ENCODE data around the gene ZC3HAV1. TPM values are rescaled to one million over a fixed set of nuclear protein-coding genes. Genes with fewer than 3 reads are reported as not detected.

ZC3HAV1 gene
- total RNA-seq, 4 donors from 2014 or later: 11.7 to 40.6 (median 34.5) TPM

GRCh38 chr7:139068544-139069399 lies 40.7 kb downstream of the ZC3HAV1 start:
- intact Hi-C loops (cut with DNase I; ENCODE audit: low total_unique reads): no loop called here
- H3K36me3 ChIP-seq: peaks cover 0 to 55% (median 28%) of the 10 kb centered on the region in 4 donors
- TF ChIP-seq POLR2A (IDR thresholded peaks at IDR 0.05): no peak
- TF ChIP-seq EP300 (IDR thresholded peaks at IDR 0.05; ENCODE audit: low read depth): no peak

GRCh38 chr7:139066315-139066714 lies 43.2 kb downstream of the ZC3HAV1 start:
- H3K36me3 ChIP-seq: peaks cover 0 to 41% (median 19%) of the 10 kb centered on the region in 4 donors

More at GRCh38 chr7:139068544-139069399, 40.7 kb downstream of the ZC3HAV1 start:
- 80 to 97% methylated on average over 2 to 9 of the region's 9 CpGs for WGBS, 2 donors (ENCODE audit: low coverage in 1 of 2)
- no peak for DNase-seq
- Histone ChIP-seq H3K27ac (no peak overlapping the region), H3K4me3 (no peak overlapping the region), H3K9me3 (no peaks in the 10 kb centered on the region), H3K4me1 (no peaks in the 10 kb centered on the region), H3K27me3 (no peaks in the 10 kb centered on the region)
- in situ Hi-C loops (cut with MboI; ENCODE audit: low pct_ligation_motif_present in 1 of 4, low pct_unique_long_range_greater_than_20kb in 1 of 4, low sequenced_read_pairs in 3 of 4): loop anchor here in 1 of 4 donors (25.0 kb wide), 1 partner anchor 181 kb away; no protein-coding TSS in a partner anchor

GRCh38 chr7:139065323-139065722 lies 44.2 kb downstream of the ZC3HAV1 start:
- no peaks in the 10 kb centered on the region for H3K9me3 ChIP-seq
- peaks cover 0 to 48% (median 22%) of the 10 kb centered on the region in 4 donors for H3K36me3 ChIP-seq
- no peaks in the 10 kb centered on the region for H3K4me1 ChIP-seq
- TF ChIP-seq POLR2A (IDR thresholded peaks at IDR 0.05): no peak
- TF ChIP-seq CTCF (IDR thresholded peaks at IDR 0.05): no peak
- TF ChIP-seq EP300 (IDR thresholded peaks at IDR 0.05; ENCODE audit: low read depth): no peak
- TF ChIP-seq POLR2AphosphoS5 (IDR thresholded peaks at IDR 0.05): no peak
- no peak overlapping the region for H3K27ac ChIP-seq
- no peak for DNase-seq
- 75 to 83% methylated on average over 7 to 11 of the region's 11 CpGs for WGBS, 2 donors (ENCODE audit: low coverage in 1 of 2)
- no peak overlapping the region for H3K4me3 ChIP-seq
- intact Hi-C loops (cut with DNase I; ENCODE audit: low total_unique reads): no loop called here
- H3K27me3 ChIP-seq: no peaks in the 10 kb centered on the region
- in situ Hi-C loops (cut with MboI; ENCODE audit: low pct_ligation_motif_present in 1 of 4, low pct_unique_long_range_greater_than_20kb in 1 of 4, low sequenced_read_pairs in 3 of 4): loop anchor here in 1 of 4 donors (25.0 kb wide), 1 partner anchor 178 kb away; no protein-coding TSS in a partner anchor

More at GRCh38 chr7:139066315-139066714, 43.2 kb downstream of the ZC3HAV1 start:
- TF ChIP-seq EP300 (IDR thresholded peaks at IDR 0.05; ENCODE audit: low read depth) (no peak), POLR2A (IDR thresholded peaks at IDR 0.05) (no peak), CTCF (IDR thresholded peaks at IDR 0.05) (no peak), POLR2AphosphoS5 (IDR thresholded peaks at IDR 0.05) (no peak)
- DNase-seq: no peak
- no peaks in the 10 kb centered on the region for H3K27me3 ChIP-seq
- in situ Hi-C loops (cut with MboI; ENCODE audit: low pct_ligation_motif_present in 1 of 4, low pct_unique_long_range_greater_than_20kb in 1 of 4, low sequenced_read_pairs in 3 of 4) (loop anchor here in 1 of 4 donors (25.0 kb wide), 1 partner anchor 179 kb away; no protein-coding TSS in a partner anchor), intact Hi-C loops (cut with DNase I; ENCODE audit: low total_unique reads) (no loop called here)
- H3K4me1 ChIP-seq: no peaks in the 10 kb centered on the region
- H3K9me3 ChIP-seq: no peaks in the 10 kb centered on the region
- no peak overlapping the region for H3K4me3 ChIP-seq
- no peak overlapping the region for H3K27ac ChIP-seq
- 89 to 91% methylated on average over 6 to 9 of the region's 9 CpGs for WGBS, 2 donors (ENCODE audit: low coverage in 1 of 2)

- intact Hi-C loops (cut with DNase I; ENCODE audit: low total_unique reads): no loop called here
- Histone ChIP-seq H3K27me3 (no peaks in the 10 kb centered on the region), H3K4me3 (no peak overlapping the region), H3K9me3 (no peaks in the 10 kb centered on the region), H3K27ac (no peak overlapping the region), H3K4me1 (no peaks in the 10 kb centered on the region), H3K36me3 (peaks cover 0 to 39% (median 18%) of the 10 kb centered on the region in 4 donors)
- DNase-seq: no peak
- 73 to 76% methylated on average over 5 of the region's 5 CpGs for WGBS, 2 donors (ENCODE audit: low coverage in 1 of 2)
- TF ChIP-seq EP300 (IDR thresholded peaks at IDR 0.05; ENCODE audit: low read depth) (no peak), POLR2AphosphoS5 (IDR thresholded peaks at IDR 0.05) (no peak), POLR2A (IDR thresholded peaks at IDR 0.05) (no peak), CTCF (IDR thresholded peaks at IDR 0.05) (no peak)
- in situ Hi-C loops (cut with MboI; ENCODE audit: low pct_ligation_motif_present in 1 of 4, low pct_unique_long_range_greater_than_20kb in 1 of 4, low sequenced_read_pairs in 3 of 4): loop anchor here in 1 of 4 donors (25.0 kb wide), 1 partner anchor 174 kb away; no protein-coding TSS in a partner anchor
Observed at GRCh38 chr7:139061416-139061815, 48.1 kb downstream of the ZC3HAV1 start.
